ENCODE results near the gene PKMYT1.
"Not testable (repeated sequence)": the region's sequence is repeated elsewhere in the genome, so short reads cannot be mapped to it uniquely, and the experiment has no call there.

Gene PKMYT1

GRCh38 chr16:2929693-2930092 is 50.6 kb downstream of the PKMYT1 start:
- no peak for DNase-seq

- no peak for DNase-seq
Observed at GRCh38 chr16:2928796-2929195, 51.5 kb downstream of the PKMYT1 start.

DNA sequence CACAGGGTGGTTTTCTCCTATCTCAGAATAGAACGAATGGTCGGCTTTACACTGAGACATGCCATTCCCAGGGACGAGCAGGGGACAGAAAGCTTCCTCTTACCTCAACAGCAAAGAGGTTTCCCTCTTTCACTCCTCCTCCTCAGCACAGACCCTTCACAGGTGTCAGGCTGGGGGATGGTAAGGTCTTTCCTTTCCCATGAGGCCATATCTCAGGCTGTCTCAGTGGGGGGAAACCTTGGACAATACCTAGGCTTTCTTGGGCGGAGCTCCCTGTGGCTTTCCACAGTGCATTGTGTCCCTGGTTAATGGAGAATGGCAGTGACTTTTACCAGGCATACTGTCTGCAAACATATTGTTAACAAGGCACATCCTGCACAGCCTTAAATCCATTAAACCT is 52.1 kb downstream of the PKMYT1 start:
- not testable (repeated sequence) for DNase-seq

DNA sequence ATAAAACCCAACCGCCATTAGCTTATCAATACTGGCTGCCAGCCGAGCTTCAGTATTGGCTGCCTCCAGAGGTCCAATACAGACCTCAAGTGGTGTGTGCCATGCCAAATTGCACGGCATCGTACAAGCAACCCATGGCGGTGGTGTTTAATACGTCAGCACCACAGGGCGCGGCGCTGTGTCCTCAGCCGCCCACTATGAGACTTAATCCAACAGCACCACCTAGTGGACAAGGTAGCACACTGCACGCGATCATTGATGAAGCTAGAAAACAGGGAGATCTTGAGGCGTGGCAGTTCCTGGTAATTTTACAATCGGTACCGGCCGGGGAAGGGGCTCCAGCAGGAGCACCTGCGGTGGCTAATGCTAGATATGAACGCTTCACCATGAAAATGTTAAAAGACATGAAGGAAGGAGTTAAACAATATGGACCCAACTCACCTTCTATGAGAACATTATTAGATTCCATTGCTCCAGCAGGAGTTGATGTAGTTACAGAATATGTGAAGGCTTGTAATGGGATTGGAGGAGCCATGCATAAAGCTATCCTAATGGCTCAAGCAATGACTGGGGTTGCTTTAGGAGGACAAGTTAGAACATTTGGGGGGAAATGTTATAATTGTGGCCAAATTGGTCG is 53.1 kb downstream of the PKMYT1 start:
- DNase-seq: peak; percentile 77

GRCh38 chr16:2926650-2926999 is 53.6 kb downstream of the PKMYT1 start:
- DNase-seq: no peak

DNA sequence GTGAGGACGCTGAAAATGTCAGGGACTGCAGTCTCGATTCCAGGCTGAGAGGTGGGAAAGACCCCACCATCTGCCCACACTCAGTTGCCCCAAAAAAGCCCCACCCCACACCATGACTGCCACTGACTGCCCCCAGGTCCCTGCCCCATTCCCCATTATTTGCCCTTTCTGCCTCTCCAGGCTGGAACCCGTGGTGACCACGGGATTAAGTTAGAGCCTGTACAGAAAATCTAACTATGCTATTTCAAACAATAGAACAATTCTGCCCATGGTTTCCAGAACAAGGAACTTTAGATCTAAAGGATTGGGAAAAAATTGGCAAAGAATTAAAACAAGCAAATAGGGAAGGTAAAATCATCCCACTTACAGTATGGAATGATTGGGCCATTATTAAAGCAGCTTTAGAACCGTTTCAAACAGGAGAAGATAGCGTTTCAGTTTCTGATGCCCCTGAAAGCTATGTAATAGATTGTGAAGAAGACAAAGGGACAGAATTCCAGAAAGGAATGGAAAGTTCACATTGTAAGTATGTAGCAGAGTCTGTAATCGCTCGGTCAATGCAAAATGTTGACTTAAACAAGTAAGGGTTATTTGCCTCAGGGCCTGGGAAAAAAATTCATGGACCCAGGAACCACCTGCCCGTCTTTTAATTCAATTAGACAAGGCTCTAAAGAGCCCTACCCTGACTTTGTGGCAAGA is 54.1 kb downstream of the PKMYT1 start:
- no peak for DNase-seq

DNA sequence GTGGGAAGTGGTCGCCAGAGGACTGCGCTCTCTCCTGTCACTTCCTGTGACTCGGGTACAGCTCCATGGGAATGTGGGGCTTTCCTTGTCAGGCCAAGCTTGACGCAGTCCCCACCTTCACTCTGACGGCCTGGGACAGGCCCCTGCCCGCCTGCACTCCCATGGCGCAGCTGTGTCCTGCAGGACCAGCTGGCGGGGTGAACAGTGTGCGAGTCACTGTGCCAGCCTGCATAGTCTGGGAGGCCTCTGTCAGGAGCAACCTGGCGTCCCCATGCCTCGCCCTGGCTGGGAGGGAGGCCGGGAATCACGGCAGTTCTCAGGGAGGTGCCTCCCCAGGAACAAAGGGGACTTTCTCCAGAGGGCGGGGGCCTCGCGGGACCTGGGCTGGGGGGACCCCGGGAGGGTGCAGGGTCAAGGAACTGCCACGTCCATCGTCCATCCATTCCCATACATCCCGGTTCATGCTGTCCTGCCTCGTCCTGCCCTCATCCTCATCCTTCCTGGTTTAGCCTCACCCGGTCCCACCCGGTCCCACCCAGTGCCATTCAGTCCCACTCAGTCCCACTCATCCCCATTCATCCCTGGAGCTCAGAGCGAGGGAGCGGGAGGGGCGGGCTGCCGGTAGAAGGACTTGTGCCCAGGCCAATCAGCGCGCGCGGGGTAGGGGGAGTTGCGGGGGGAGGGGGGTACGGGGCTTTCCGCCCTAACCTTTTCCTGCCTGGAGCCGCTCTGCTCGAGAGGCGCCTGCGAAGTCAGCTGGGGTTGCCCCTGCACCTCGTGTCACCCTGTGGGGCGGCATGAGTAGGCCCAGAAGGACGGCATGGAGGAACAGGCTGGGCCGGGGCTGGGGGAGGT is 55.1 kb downstream of the PKMYT1 start:
- DNase-seq: no peak

DNA sequence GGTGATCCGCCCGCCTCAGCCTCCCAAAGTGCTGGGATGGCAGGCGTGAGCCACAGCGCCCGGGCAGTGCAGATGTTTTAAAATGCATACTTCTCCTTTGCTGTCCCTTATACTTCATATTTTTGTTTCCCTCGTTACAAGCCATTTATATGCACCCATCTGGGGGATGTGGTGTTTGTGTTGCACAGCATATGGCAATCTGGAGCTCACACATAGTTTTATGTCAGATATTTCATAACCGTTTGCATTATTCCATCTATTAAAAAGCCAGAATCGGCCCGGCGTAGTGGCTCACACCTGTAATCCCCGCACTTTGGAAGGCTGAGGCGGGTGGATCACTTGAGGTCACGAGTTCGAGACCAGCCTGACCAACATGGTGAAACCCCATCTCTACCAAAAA is 56.8 kb downstream of the PKMYT1 start:
- DNase-seq: no peak

All from stimulated activated CD4-positive, alpha-beta T cell treated with anti-CD3 and anti-CD28 coated beads, Interleukin-12 subunit alpha, Interleukin-12 subunit beta, amount 100 ng/mL, for 4 hours (primary cell).